ENCODE results near the gene CCDC149. TPM values are rescaled to one million over a fixed set of nuclear protein-coding genes. Genes with fewer than 3 reads are reported as not detected.

CCDC149 gene
- total RNA-seq, 1 experiment from 2014 or later: 0.64 TPM

GRCh38 chr4:24778464-24779225 lies 134.2 kb downstream of the CCDC149 start:
- peak; percentile 54 for DNase-seq (ENCODE audit: low read depth)

DNA sequence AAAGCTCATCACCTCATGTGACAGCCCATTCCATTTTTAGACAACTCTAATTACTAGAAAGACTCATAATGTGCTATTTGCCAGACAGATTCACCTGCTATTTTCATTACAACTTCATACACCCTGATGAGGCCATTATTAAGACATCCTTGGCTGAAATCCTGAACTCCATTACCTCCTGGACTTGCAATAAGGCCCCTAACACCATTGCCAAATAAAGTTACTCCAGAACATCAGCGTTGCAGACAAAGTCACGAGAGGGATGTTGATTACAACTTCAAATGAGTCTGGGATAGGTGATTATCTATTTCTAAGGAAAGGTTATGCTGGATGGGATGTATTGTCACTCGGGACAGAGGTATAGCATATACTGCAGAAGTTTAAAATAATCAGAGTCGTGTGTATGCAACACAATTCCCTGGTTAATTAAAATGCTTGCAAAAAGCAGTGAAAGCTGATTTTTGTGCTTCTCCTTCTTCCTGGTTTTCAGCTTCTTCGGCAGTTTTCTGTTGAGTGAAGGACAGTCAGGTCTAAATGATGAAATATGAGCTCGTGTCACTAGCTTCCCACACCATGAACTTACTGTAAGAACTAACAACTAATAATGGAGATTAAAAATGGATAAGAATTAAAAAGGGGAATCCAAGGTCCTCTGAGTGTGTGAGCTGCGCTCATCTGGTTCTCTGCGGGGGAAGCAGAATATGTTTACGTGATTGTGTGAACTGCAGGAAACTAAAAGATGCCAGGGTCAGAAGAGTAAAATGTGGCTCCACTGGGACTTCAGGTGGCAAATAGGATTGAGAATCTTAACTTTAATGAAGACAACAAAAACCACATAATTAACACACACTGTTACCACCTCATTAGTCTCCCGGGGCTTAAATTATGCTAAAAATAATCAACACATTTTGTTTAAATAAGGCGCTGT lies 135.0 kb downstream of the CCDC149 start:
- DNase-seq (ENCODE audit: low read depth): no peak

- no peak for DNase-seq (ENCODE audit: low read depth)
These were observed 137.1 kb downstream of the CCDC149 start for GRCh38 chr4:24775750-24776149.

DNA sequence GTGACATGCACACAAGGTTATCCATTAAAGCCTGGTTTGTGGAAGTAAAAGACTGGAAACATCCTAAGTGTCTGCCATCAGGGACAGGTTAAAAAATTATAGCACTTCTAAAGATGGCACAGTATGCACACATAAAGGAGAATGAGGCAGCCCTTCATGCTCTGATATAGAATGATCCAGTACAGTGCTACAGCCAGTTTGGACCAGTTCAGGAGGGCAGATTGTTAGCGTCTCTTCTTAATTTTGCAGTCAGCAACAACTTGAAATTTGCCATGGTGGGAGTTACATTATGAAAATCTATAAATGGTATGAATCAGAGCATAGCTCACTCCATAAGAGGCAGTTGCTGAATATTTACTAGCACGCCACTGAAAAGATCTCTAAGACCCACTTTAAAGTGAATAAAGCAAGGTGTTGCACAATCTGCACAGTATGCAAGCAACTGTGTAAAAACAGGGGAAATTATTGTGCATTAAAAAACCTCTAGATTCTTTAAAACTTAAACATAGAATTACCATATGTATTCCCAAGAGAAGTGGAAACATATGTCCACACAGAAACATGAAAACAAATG lies 137.7 kb downstream of the CCDC149 start:
- DNase-seq (ENCODE audit: low read depth): no peak

- DNase-seq (ENCODE audit: low read depth): no peak
These were observed 138.4 kb downstream of the CCDC149 start for GRCh38 chr4:24774452-24774851.

GRCh38 chr4:24772952-24773351 lies 139.9 kb downstream of the CCDC149 start:
- no peak for DNase-seq (ENCODE audit: low read depth)

DNA sequence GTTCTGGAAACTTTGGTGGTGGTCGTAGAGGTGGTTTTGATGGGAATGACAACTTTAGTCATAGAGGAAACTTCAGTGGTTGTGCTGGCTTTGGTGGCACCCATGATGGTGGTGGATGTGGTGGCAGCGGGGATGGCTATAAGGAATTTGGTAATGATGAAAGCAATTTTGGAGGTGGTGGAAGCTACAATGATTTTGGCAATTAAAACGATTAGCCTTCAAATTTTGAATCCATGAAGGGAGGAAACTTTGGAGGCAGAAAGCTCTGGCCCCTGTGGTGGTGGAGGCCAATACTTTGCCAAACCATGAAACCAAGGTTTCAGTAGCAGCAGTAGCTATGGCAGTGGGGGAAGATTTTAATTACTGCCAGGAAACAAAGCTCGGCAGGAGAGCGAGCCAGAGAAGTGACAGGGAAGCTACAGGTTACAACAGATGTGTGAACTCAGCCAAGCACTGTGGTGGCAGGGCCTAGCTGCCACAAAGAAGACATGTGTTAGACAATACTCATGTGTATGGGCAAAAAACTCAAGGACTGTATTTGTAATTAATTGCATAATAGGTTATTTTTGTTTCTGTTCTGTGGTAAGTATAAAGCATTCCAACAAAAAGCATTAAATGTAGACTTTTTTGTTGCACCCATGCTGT lies 140.7 kb downstream of the CCDC149 start:
- no peak for DNase-seq (ENCODE audit: low read depth)

- DNase-seq (ENCODE audit: low read depth): no peak
These were observed 141.6 kb downstream of the CCDC149 start for GRCh38 chr4:24771241-24771640.

GRCh38 chr4:24770667-24771066 lies 142.2 kb downstream of the CCDC149 start:
- no peak for DNase-seq (ENCODE audit: low read depth)

DNA sequence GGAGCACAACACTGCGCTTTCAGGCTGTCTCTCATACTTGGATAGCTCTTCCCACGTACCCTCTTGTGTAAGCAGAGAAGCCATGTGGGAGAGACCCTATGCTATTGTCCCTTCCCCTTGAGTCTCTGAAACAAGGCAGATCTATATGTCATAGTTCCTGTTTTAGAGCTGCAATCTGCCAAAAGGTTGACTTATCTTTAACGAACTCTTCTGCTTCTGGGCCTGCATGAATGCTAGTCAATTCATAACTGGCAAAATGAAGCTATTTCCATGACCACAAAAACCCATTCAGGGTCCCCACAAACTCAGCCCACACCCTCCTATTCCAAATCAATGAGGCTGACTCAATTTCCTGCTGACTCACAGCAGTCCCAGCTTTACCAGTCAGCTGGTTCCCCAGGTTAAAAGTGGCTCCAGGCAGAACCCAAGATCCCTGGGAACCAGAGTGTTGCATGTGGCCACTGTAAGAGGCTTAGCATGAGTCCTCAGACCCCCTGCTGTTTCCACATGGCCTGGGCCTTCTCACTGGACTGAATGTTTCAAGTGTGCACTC lies 142.7 kb downstream of the CCDC149 start:
- peak; percentile 99 for DNase-seq (ENCODE audit: low read depth)

GRCh38 chr4:24769571-24769970 lies 143.3 kb downstream of the CCDC149 start:
- DNase-seq (ENCODE audit: low read depth): peak; percentile 43

GRCh38 chr4:24768604-24769003 lies 144.2 kb downstream of the CCDC149 start:
- no peak for DNase-seq (ENCODE audit: low read depth)

GRCh38 chr4:24768006-24768405 lies 144.8 kb downstream of the CCDC149 start:
- no peak for DNase-seq (ENCODE audit: low read depth)

DNA sequence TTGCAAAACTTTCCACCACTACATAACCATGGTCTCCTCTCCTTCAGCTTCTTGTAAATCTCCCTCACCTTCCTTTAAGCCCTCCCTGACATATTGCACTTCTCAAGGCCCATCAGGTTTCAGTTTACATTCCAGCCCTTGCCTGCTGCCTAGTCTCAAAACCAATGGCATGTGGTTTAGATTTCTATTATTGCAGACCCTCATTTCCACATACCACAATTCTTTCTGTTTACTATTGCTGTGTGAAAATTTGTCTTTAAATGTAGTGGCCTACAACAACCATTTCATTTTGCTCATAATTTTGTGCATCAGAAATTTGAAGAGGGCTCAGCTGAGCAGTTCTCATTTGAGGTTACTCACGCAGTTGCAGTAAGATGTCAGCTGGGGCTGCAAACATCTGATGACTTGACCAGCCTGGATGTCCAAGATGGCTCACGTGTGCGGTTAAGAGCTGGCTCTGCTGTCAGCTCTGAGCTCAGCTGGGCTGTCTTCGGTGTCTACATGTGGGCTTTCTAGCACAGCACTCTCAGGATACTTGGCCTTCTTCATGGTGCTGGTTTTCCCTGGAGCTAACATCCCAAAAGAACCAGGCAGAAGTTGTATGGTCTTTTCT lies 147.4 kb downstream of the CCDC149 start:
- no peak for DNase-seq (ENCODE audit: low read depth)

GRCh38 chr4:24764345-24764744 lies 148.5 kb downstream of the CCDC149 start:
- no peak for DNase-seq (ENCODE audit: low read depth)

- DNase-seq (ENCODE audit: low read depth): peak; percentile 61
These were observed 149.1 kb downstream of the CCDC149 start for GRCh38 chr4:24763631-24764297.
